ENCODE data around the gene OAS3.
"Not testable (repeated sequence)": the region's sequence is repeated elsewhere in the genome, so short reads cannot be mapped to it uniquely, and the experiment has no call there.

Gene OAS3

GRCh38 chr12:112978163-112979040 is 40.1 kb downstream of the OAS3 start, which contains the start of gene OAS2:
OAS2 (plus strand) TSS chr12:112978519; CDS start chr12:112978609, 90 bp downstream.
- Mint-ChIP-seq H3K36me3 (no peaks in the 10 kb centered on the region), H3K27ac (peak within 1 kb of the TSS; percentile 95), H3K9me3 (no peaks in the 10 kb centered on the region), H3K4me1 (peaks cover 44% of the 10 kb centered on the region), H3K4me3 (peak within 1 kb of the TSS; percentile 96)
- ATAC-seq (peak; percentile 96), DNase-seq (ENCODE audit: low spot score in 2 of 2) (peak; percentile 49 to 87)

- H3K36me3 Mint-ChIP-seq = no peaks in the 10 kb centered on the region
- H3K4me1 Mint-ChIP-seq = peaks cover 44% of the 10 kb centered on the region
- no peaks in the 10 kb centered on the region for H3K9me3 Mint-ChIP-seq
- ATAC-seq (peak; percentile 65), DNase-seq (ENCODE audit: low spot score in 2 of 2) (peak; percentile 9 to 70)
- peak overlapping the region; percentile 96 for H3K4me3 Mint-ChIP-seq
- H3K27ac Mint-ChIP-seq = peak overlapping the region; percentile 95
Measured at GRCh38 chr12:112979041-112979680, 40.9 kb downstream of the OAS3 start.

DNA sequence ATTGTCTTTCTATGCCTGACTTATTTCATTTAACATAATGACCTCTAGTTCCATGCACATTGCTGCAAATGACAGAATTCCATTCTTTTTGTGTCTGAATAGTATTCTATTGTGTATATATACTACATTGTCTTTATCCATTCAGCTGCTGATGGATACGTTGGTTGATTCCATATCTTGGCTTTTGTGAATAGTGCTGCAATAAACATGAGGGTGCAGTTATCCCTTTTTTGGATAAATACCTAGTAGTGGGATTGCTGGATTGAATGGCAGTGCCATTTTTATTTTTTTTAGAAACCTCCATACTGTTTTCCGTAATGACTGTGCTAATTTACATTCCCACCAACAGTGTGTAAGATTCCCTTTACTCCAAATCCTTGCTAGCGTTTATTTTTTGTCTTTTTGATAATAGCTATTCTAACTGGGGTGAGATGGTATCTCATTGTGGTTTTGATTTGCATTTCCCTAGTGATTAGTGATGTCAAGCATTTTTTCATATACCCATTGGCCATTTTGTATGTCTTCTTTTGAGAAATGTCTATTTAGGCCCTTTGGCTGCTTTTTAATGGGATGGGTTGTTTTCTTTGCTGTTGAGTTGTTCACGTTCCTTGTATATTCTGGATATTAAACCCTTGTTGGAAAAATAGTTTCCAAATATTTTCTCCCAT is 42.4 kb downstream of the OAS3 start:
- Mint-ChIP-seq H3K36me3 (no peaks in the 10 kb centered on the region), H3K9me3 (peaks cover 8% of the 10 kb centered on the region), H3K4me3 (peak overlapping the region; percentile 96), H3K4me1 (peaks cover 51% of the 10 kb centered on the region), H3K27ac (peak overlapping the region; percentile 95)
- no peak for ATAC-seq
- no peak for DNase-seq (ENCODE audit: low spot score in 2 of 2)

DNA sequence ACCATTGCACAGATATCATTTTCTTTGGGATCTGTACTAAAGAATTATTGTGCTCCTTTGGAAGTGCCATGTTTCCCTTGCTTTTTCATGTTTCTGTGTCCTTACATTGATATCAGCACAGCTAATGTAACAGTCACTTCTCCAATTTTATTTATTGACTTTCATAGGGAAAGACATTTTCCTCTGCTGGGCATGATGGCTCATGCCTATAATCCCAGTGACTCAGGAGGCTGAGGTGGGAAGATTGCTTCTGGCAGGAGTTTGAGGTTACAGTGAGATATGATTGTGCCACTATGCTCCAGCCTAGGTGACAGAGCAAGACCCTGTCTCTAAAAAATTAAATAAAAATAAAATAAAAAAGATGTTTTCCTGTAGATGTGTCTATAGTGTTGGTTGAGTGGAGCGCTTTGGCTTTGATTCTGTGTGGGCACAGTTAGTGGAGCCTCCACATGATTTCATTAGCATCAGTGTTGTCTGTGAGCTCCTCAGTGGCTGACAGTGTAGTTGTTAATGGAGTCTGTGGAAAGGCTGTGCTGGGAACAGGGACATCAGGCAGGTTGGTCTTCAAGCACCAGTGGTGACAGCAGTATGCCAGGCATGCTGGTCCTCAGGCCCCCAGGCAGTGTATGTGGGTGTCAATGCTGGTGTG is 47.5 kb downstream of the OAS3 start:
- Mint-ChIP-seq H3K4me3 (no peak overlapping the region), H3K36me3 (peaks cover 43% of the 10 kb centered on the region)
- no peak for DNase-seq (ENCODE audit: low spot score in 2 of 2)

GRCh38 chr12:112986291-112986800 is 48.1 kb downstream of the OAS3 start:
- Mint-ChIP-seq H3K4me1 (peaks cover 51% of the 10 kb centered on the region), H3K36me3 (peaks cover 48% of the 10 kb centered on the region), H3K27ac (peak overlapping the region; percentile 68), H3K9me3 (peaks cover 8% of the 10 kb centered on the region), H3K4me3 (no peak overlapping the region)
- no peak for ATAC-seq
- DNase-seq (ENCODE audit: low spot score in 2 of 2) = no peak

More for the DNA sequence above, 47.5 kb downstream of the OAS3 start:
- no peak for ATAC-seq
- Mint-ChIP-seq H3K4me1 (peaks cover 57% of the 10 kb centered on the region), H3K27ac (peak overlapping the region; percentile 68), H3K9me3 (peaks cover 8% of the 10 kb centered on the region)

DNA sequence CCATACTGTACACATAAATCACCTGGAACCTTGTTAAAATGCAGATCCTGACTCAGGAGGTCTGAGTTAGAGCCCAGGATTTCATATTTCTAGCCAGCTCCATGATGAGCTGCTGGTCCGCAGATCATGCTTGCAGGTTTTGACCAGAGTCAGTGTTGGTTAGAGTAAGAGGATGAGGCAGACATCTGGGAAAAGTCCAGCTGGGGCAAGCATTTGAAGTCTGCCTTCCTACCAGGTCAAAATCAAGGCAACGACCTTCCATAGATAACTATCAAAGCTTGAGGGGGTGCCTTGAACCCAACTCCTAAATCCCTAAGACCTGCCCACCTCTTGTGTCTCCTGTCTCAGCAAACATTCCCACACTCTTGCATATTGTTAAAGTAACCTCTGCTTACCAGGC is 49.3 kb downstream of the OAS3 start:
- H3K36me3 Mint-ChIP-seq = peaks cover 55% of the 10 kb centered on the region
- no peak for DNase-seq (ENCODE audit: low spot score in 2 of 2)
- no peak for ATAC-seq
- peak overlapping the region; percentile 88 for H3K27ac Mint-ChIP-seq
- peaks cover 39% of the 10 kb centered on the region for H3K4me1 Mint-ChIP-seq
- H3K9me3 Mint-ChIP-seq = peaks cover 8% of the 10 kb centered on the region
- no peak overlapping the region for H3K4me3 Mint-ChIP-seq

- Mint-ChIP-seq H3K4me1 (peaks cover 33% of the 10 kb centered on the region), H3K9me3 (peaks cover 8% of the 10 kb centered on the region), H3K27ac (peak overlapping the region; percentile 88), H3K36me3 (peaks cover 55% of the 10 kb centered on the region), H3K4me3 (no peak overlapping the region)
- ATAC-seq = peak; percentile 70
- DNase-seq (ENCODE audit: low spot score in 2 of 2) = no peak
Measured at GRCh38 chr12:112988224-112988623, 50.0 kb downstream of the OAS3 start.

- DNase-seq (ENCODE audit: low spot score in 2 of 2); ATAC-seq; H3K9me3 Mint-ChIP-seq; H3K4me3 Mint-ChIP-seq: not testable (repeated sequence)
- peaks cover 33% of the 10 kb centered on the region for H3K4me1 Mint-ChIP-seq
- H3K36me3 Mint-ChIP-seq = peaks cover 62% of the 10 kb centered on the region
- H3K27ac Mint-ChIP-seq = peak overlapping the region; percentile 88
Measured at GRCh38 chr12:112988823-112989385, 50.6 kb downstream of the OAS3 start.

- no peak for ATAC-seq
- Mint-ChIP-seq H3K27ac (peak overlapping the region; percentile 88), H3K4me1 (peaks cover 27% of the 10 kb centered on the region), H3K9me3 (peaks cover 5% of the 10 kb centered on the region), H3K4me3 (no peak overlapping the region), H3K36me3 (peaks cover 65% of the 10 kb centered on the region)
- no peak for DNase-seq (ENCODE audit: low spot score in 2 of 2)
Measured at GRCh38 chr12:112989806-112990205, 51.5 kb downstream of the OAS3 start.

DNA sequence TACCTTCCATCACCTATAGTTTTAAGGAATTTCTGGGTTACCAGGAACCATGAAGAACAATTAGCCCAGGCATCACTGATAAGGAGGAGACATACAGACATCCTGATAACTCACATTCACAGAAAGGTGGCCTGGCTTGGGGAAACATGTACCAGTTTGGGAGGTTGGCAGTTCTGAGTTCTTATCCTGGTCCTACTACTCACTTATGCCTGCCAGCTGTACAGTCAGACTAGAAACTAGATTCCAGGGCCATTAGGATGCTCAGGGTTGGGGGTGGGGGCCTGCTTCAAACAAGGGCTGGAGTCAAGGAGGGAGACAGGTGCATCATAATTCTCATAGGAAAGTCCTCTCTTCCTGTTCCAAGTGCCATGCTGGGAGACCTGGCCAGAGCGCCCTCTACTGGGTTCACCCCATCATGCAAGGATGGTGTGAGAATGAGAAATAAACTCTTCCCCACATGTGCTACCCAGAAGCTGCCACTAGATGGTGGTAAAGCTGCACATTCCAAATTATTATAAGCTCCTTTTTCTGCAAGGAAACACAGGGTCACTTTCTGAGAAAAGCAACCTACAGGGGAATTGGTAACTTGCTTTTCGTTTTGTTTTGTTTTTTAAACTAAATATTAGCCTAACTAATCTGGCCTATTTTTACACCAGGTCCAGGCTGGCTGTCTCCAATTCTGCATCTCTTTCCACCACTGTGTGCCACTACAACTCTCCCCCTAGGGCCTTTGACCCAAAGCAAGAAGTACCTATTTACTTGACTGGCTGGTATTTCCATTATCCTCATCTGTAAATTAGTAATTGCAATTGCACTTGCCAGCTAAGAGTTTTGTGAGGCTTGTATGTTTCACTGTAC is 54.5 kb downstream of the OAS3 start:
- ATAC-seq (peak; percentile 58), DNase-seq (ENCODE audit: low spot score in 2 of 2) (peak; percentile 31 to 81)
- peaks cover 17% of the 10 kb centered on the region for H3K4me1 Mint-ChIP-seq
- H3K9me3 Mint-ChIP-seq = no peaks in the 10 kb centered on the region
- peaks cover 78% of the 10 kb centered on the region for H3K36me3 Mint-ChIP-seq
- no peak overlapping the region for H3K27ac Mint-ChIP-seq
- no peak overlapping the region for H3K4me3 Mint-ChIP-seq

DNA sequence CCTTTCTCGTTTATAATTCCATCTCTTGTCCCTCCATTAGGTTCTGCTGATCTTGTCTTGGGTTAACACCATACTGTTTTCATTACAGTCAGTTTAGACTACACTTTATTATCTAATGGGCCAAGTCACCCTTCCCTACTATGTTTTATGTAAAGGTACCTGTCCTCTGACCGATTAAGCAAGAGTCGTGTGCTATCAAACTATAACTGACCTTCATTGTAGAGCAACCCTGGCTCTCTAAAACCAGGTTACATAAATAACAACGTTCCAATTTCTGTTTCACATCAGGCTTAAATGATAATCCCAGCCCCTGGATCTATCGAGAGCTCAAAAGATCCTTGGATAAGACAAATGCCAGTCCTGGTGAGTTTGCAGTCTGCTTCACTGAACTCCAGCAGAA is 56.7 kb downstream of the OAS3 start:
- no peak for ATAC-seq

DNA sequence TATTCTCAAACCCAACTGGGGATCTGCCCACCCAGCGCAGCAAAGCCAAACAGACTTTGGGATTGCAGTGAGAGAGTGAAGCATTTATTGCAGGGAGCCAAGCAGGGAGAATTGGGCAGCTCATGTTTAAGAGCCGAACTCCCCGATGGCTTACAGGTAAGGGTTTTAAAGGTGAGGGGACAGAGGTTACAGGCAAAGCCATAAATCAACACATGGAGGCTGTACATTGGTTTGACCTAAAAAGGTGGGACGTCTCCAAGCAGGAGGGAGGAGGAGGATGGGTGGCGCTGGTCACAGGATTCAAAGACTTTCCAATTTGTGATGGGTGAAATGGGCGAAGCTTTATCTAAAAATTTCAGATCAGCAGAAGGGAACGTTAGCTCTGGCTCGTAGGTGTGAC is 58.2 kb downstream of the OAS3 start:
- no peaks in the 10 kb centered on the region for H3K4me1 Mint-ChIP-seq
- DNase-seq (ENCODE audit: low spot score in 2 of 2) (no peak), ATAC-seq (no peak)
- H3K27ac Mint-ChIP-seq = no peak overlapping the region
- H3K9me3 Mint-ChIP-seq = no peaks in the 10 kb centered on the region
- peaks cover 76% of the 10 kb centered on the region for H3K36me3 Mint-ChIP-seq
- no peak overlapping the region for H3K4me3 Mint-ChIP-seq

More for the DNA sequence above, 56.7 kb downstream of the OAS3 start:
- peak overlapping the region; percentile 22 for H3K27ac Mint-ChIP-seq
- H3K4me1 Mint-ChIP-seq = no peaks in the 10 kb centered on the region
- DNase-seq (ENCODE audit: low spot score in 2 of 2) = no peak
- peaks cover 78% of the 10 kb centered on the region for H3K36me3 Mint-ChIP-seq
- no peak overlapping the region for H3K4me3 Mint-ChIP-seq
- H3K9me3 Mint-ChIP-seq = no peaks in the 10 kb centered on the region

DNA sequence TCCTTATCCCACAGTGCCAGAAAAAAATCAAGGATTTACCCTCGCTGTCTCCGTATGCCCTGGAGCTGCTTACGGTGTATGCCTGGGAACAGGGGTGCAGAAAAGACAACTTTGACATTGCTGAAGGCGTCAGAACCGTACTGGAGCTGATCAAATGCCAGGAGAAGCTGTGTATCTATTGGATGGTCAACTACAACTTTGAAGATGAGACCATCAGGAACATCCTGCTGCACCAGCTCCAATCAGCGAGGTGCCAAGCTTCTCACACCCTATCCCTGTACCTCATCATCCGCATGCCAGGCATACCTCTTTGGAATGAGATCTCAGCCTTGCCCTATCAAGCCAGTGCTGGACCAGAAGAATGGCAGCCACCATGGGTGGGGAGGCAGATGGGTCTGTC is 59.2 kb downstream of the OAS3 start:
- Mint-ChIP-seq H3K4me3 (no peak overlapping the region), H3K36me3 (peaks cover 75% of the 10 kb centered on the region), H3K4me1 (no peaks in the 10 kb centered on the region), H3K27ac (peak overlapping the region; percentile 45), H3K9me3 (no peaks in the 10 kb centered on the region)
- ATAC-seq (no peak), DNase-seq (ENCODE audit: low spot score in 2 of 2) (no peak)

All from stimulated activated effector memory CD8-positive, alpha-beta T cell treated with anti-CD3 and anti-CD28 coated beads, Interleukin-12 subunit alpha, Interleukin-12 subunit beta, amount 100 ng/mL, for 72 hours (primary cell).